GM12878 (cell line): ENCODE data around the gene LRRC8D. TPM values are rescaled to one million over a fixed set of nuclear protein-coding genes. Genes with fewer than 3 reads are reported as not detected.

Experiments used
- ATAC-seq: fragments of 200-7000 bp; cut with Tn5 transposase; 3 replicates; pipeline ENCODE4 v1.9.1; 2020; ENCODE audit warnings: mild to moderate bottlenecking, moderate library complexity
- BruUV-seq: library from RNA; stranded (reverse); fragments of 400-500 nt; replicated peaks from 2 replicates; lab custom pipeline; 2021; lab: Mats Ljungman, UMichigan
- CTCF ChIA-PET: fragments of 300-600 bp; sonication (Branson Sonifier 250); formaldehyde crosslinking; extraction: SDS; loops from one replicate; lab custom pipeline; 2021; ENCODE audit warnings: inconsistent platforms; lab: Yijun Ruan, JAX
- POLR2A ChIA-PET: fragments of 350-600 bp; formaldehyde crosslinking; extraction: SDS; loops from one replicate; lab custom pipeline; 2021; ENCODE audit warnings: inconsistent platforms; lab: Charles Lee
- RAD21 ChIA-PET: fragments of 300-600 bp; sonication (Branson Sonifier 250); formaldehyde crosslinking; loops from one replicate; lab custom pipeline; 2023; ENCODE audit warnings: antibody characterized with exemption; ENCODE audit not compliant: unreplicated experiment; lab: Charles Lee
- SMC1A ChIA-PET: fragments of 300-600 bp; sonication (Branson Sonifier 250); formaldehyde crosslinking; loops from one replicate; lab custom pipeline; 2023; ENCODE audit not compliant: unreplicated experiment, uncharacterized antibody; lab: Charles Lee
- DNase-seq: peaks from one replicate; pipeline ENCODE4 v3.0.0-alpha.2; 2011; ENCODE audit warnings: low read depth, low spot score
- FAIRE-seq: peaks from 3 replicates; lab custom pipeline; 2011; peaks lifted over from hg19 to GRCh38; lab: Jason Lieb, UNC
- H2AFZ ChIP-seq: 2 replicates; pipeline ENCODE4 v1.6.0; 2011; ENCODE audit warnings: low read depth, low read length, control low read depth; ENCODE audit not compliant: control insufficient read depth
- H3K27ac ChIP-seq: 2 replicates; pipeline ENCODE4 v1.5.1; 2011; ENCODE audit warnings: control low read depth; ENCODE audit not compliant: control insufficient read depth, insufficient read depth
- H3K27me3 ChIP-seq, 2 experiments: replicated peaks in 1 of 2; 2 replicates each; pipeline versions ENCODE4 v1.6.0 to v1.6.1; 2011; ENCODE audit warnings: low read length in 1 of 2; ENCODE audit not compliant: control insufficient read depth in 2 of 2, insufficient read depth in 2 of 2
- H3K36me3 ChIP-seq, 2 experiments: 2 replicates each; pipeline ENCODE4 v1.5.1; 2011; ENCODE audit warnings: low read length in 1 of 2; ENCODE audit not compliant: control insufficient read depth in 2 of 2, insufficient read depth in 2 of 2
- H3K4me1 ChIP-seq: 2 replicates; pipeline ENCODE4 v1.6.1; 2011; ENCODE audit warnings: mild to moderate bottlenecking, low read length, moderate library complexity, mixed read lengths; ENCODE audit not compliant: control insufficient read depth, insufficient read depth
- H3K4me2 ChIP-seq: 2 replicates; pipeline ENCODE4 v1.6.0; 2011; ENCODE audit warnings: control low read depth; ENCODE audit not compliant: control insufficient read depth, insufficient read depth
- H3K4me3 ChIP-seq: fragments of 200-600 bp; sonication (generic); 2 replicates; pipeline ENCODE4 v1.5.1; 2016
- H3K79me2 ChIP-seq: 2 replicates; pipeline ENCODE4 v1.6.0; 2011; ENCODE audit warnings: low read length; ENCODE audit not compliant: control insufficient read depth, insufficient read depth
- H3K9ac ChIP-seq: 2 replicates; pipeline ENCODE4 v1.8.0; 2011; ENCODE audit warnings: low read length, control low read depth, mixed read lengths; ENCODE audit not compliant: control insufficient read depth, insufficient read depth
- H3K9me3 ChIP-seq: replicated peaks from 3 replicates; pipeline ENCODE4 v1.5.1; 2011; ENCODE audit warnings: mild to moderate bottlenecking, low read length; ENCODE audit not compliant: control insufficient read depth, insufficient read depth
- H4K20me1 ChIP-seq: 2 replicates; pipeline ENCODE4 v1.6.0; 2011; ENCODE audit not compliant: control insufficient read depth, insufficient read depth
- BRCA1 ChIP-seq: IDR thresholded peaks from 2 replicates; pipeline ENCODE4 v1.6.1; 2011; ENCODE audit warnings: low read depth, low read length, improper control_type of control experiment
- CBX3 ChIP-seq: fragments of 200-600 bp; sonication (generic); IDR thresholded peaks from 2 replicates; pipeline ENCODE4 v1.6.1; 2016; ENCODE audit warnings: low read depth, borderline replicate concordance
- CEBPB ChIP-seq, 2 experiments: fragments of 150-350 bp in 1 of 2; IDR thresholded peaks; 2 replicates each; pipeline ENCODE4 v1.6.1; 2012 to 2014; ENCODE audit warnings: low read depth in 2 of 2, low read length in 2 of 2, borderline replicate concordance in 1 of 2, inconsistent platforms in 1 of 2
- KAT2A ChIP-seq: conservative IDR thresholded peaks from 2 replicates; pipeline ENCODE4 v1.6.1; 2011; ENCODE audit warnings: low read depth, low read length; ENCODE audit not compliant: control insufficient read depth
- LARP7 ChIP-seq: fragments of 450-650 bp; IDR thresholded peaks from 2 replicates; pipeline ENCODE4 v1.6.1; 2017; ENCODE audit warnings: mild to moderate bottlenecking
- MYB ChIP-seq: fragments of 150-350 bp; IDR thresholded peaks from 2 replicates; pipeline ENCODE4 v1.6.1; 2014; ENCODE audit warnings: mild to moderate bottlenecking, low read depth, low read length, borderline replicate concordance
- NBN ChIP-seq: fragments of 450-650 bp; IDR thresholded peaks from 2 replicates; pipeline ENCODE4 v1.6.1; 2016
- NFYB ChIP-seq: IDR thresholded peaks from 2 replicates; pipeline ENCODE4 v1.6.1; 2011; ENCODE audit warnings: low read depth, mild to moderate bottlenecking, low read length, improper control_type of control experiment, moderate library complexity; ENCODE audit not compliant: insufficient read depth
- NR2C1 ChIP-seq: fragments of 450-650 bp; IDR thresholded peaks from 2 replicates; pipeline ENCODE4 v1.6.1; 2017; ENCODE audit warnings: antibody characterized with exemption, mild to moderate bottlenecking, moderate library complexity
- POLR2AphosphoS2 ChIP-seq: IDR thresholded peaks from 2 replicates; pipeline ENCODE4 v1.6.1; 2011; ENCODE audit warnings: low read depth, mild to moderate bottlenecking, low read length, improper control_type of control experiment, moderate library complexity
- RAD21 ChIP-seq: IDR thresholded peaks from 2 replicates; pipeline ENCODE4 v1.6.1; 2011; ENCODE audit warnings: mild to moderate bottlenecking, low read depth, low read length, moderate library complexity; ENCODE audit not compliant: insufficient read depth
- TAF1 ChIP-seq: IDR thresholded peaks from 2 replicates; pipeline ENCODE4 v1.6.1; 2011; ENCODE audit warnings: mild to moderate bottlenecking, low read depth, low read length, borderline replicate concordance
- ZNF217 ChIP-seq: fragments of 450-650 bp; IDR thresholded peaks from 2 replicates; pipeline ENCODE4 v1.6.1; 2017; ENCODE audit warnings: antibody characterized with exemption, mild to moderate bottlenecking
- WGBS: methylation state at CpG from one replicate; pipeline ENCODE4 v1.1.6; 2016; ENCODE audit warnings: low lambda C conversion rate; ENCODE audit not compliant: insufficient replicate concordance, insufficient coverage; ENCODE audit errors: missing lambda C conversion rate; 5-methylcytosine and 5-hydroxymethylcytosine counted together
- in situ Hi-C: fragments of 300-500 bp; cut with MboI; formaldehyde crosslinking; loops from 9 replicates; pipeline ENCODE4 v1.14.3; 2018; ENCODE audit warnings: mixed read lengths
- intact Hi-C: fragments of 100-400 bp; cut with micrococcal nuclease; formaldehyde crosslinking; loops from one replicate; pipeline ENCODE4 v1.14.2; 2022; ENCODE audit not compliant: unreplicated experiment
- polyA plus RNA-seq, 11 experiments: library from polyadenylated mRNA; depleted of rRNA in 4 of 11; unstranded in 6 of 11; stranded (reverse) in 5 of 11; fragments of >200 nt; fragmentation: Nextera tagmentation in 4 of 11; fragmentation: Illumina TruSeq in 1 of 11; extraction: Ambion mirVana in 4 of 11; extraction: Trizol in 1 of 11; gene quantifications; 1 replicate in 1 of 11; 2 replicates in 10 of 11; pipeline versions ENCODE4 v1.2.1 to v1.2.3, GENCODE V29; 2011 to 2016; ENCODE audit warnings: inconsistent platforms in 2 of 11, missing spikeins in 2 of 11, low read depth in 1 of 11
- total RNA-seq, 4 experiments: library from RNA; depleted of rRNA in 3 of 4; stranded (reverse); fragments of >200 nt in 3 of 4; fragmentation: Illumina TruSeq in 1 of 4; extraction: Trizol in 1 of 4; gene quantifications; 2 replicates each; pipeline versions ENCODE4 v1.2.1 to v1.2.3, GENCODE V29; 2013 to 2021
- TF ChIP-seq, protein P1 (sequence below): fragments of 450-650 bp; IDR thresholded peaks from 2 replicates; pipeline ENCODE4 v1.6.1; 2014; ENCODE audit warnings: mild to moderate bottlenecking
- TF ChIP-seq, protein P2 (sequence below): fragments of 450-650 bp; formaldehyde crosslinking; IDR thresholded peaks from 2 replicates; pipeline ENCODE4 v1.4.0; 2020; ENCODE audit warnings: mild to moderate bottlenecking, moderate library complexity

LRRC8D gene
- total and polyA plus RNA-seq, 10 of the 15 experiments (the other 5 are each of a cell fraction or from before 2014, with no cell fraction given) = 5.6 to 44.1 (median 26.8) TPM

DNA sequence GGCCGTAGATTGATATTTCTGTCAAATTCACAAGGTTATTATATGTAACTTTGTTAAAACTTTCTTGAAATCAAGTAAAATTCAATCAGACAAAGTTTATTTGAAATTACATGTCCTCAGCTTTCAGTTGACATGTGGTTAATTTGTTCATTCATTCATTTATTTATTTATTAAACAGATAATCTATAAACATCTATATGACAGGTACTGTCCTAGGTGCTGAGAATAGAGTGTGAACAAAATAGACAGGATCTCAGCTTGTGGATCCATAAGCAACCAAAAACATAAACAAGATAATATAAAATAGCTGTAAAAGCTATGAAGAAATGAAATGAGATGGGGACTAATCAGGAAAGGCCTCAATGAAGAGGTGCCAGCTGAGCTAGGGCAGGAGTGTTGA, 72.0 kb downstream of the LRRC8D start (continued):
- no peak for TF ChIP-seq LARP7
- TF ChIP-seq NBN = no peak
- TF ChIP-seq, protein P1, sequence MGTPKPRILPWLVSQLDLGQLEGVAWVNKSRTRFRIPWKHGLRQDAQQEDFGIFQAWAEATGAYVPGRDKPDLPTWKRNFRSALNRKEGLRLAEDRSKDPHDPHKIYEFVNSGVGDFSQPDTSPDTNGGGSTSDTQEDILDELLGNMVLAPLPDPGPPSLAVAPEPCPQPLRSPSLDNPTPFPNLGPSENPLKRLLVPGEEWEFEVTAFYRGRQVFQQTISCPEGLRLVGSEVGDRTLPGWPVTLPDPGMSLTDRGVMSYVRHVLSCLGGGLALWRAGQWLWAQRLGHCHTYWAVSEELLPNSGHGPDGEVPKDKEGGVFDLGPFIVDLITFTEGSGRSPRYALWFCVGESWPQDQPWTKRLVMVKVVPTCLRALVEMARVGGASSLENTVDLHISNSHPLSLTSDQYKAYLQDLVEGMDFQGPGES = no peak
- no peak for TF ChIP-seq NR2C1
- no peak for TF ChIP-seq CEBPB (IDR thresholded peaks at IDR 0.05; ENCODE audit: borderline replicate concordance in 1 of 2, low read depth in 2 of 2, low read length in 2 of 2)
- no peak for TF ChIP-seq POLR2AphosphoS2

DNA sequence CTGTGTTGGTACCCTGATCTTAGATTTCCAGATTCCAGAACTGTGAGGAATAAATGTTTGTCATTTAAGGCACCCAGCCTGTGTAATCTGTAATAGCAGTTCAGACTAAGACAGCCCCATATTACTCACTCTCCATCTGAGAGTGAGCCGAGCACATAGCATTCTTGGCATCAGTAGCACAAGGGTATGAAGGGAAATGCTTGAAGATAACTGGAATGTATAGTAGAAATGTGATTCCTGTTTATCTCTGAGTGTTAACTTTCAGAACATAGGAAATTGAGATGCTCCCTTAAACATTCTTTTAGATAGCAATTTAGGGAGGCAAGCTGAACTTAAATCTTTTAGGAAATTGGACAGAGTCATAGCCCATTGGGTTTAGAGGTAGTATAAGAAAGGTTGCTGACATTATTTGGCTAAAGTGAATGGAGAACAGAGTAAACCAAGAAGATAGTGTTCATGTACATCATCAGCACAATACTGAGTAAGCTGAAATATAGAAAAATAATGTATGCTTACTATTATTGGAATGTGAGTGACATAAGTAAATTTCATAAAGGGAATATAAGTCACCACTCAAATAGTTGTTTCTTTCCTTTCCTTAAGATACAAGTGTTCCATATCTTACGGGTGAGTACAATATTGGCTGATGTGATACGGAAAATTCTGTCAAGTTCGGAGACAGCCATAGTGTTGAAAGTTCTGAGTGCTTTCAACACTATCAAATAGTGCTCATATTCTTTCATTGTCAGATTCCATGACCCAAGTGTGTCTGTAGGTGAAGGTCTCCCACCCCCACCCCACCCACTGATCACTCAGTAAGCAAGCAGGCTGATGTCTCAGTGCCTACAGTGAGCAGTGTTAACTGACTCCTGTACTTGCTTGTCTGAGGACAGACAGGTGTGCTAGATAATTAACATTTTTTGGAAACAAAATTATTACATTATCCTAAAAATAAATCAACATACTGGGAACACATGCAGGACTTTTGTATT, 73.7 kb downstream of the LRRC8D start:
- ATAC-seq (no peak), DNase-seq (no peak), FAIRE-seq (no peak)
- no peak overlapping the region for H3K27ac ChIP-seq
- ChIA-PET POLR2A (no interaction called here), CTCF (interaction anchor here (0.5 to 1.5 kb wide), 2 partner anchors 94 to 317 kb away, joined by 3 read pairs; no protein-coding TSS in a partner anchor), SMC1A (interaction anchor here (1.2 kb wide), 1 partner anchor 10 kb away, joined by 3 read pairs; no protein-coding TSS in a partner anchor), RAD21 (interaction anchor here (1.4 kb wide), 1 partner anchor 113 kb away, joined by 3 read pairs; no protein-coding TSS in a partner anchor)
- H3K4me2 ChIP-seq = no peak overlapping the region
- H2AFZ ChIP-seq = no peak overlapping the region
- intact Hi-C loops = no loop called here
- H3K79me2 ChIP-seq = no peaks in the 10 kb centered on the region
- WGBS = 99% methylated on average over 4 of the region's 4 CpGs
- no TSS peak for BruUV-seq
- no peak overlapping the region for H3K4me3 ChIP-seq
- H3K4me1 ChIP-seq = no peaks in the 10 kb centered on the region
- H3K27me3 ChIP-seq = no peaks in the 10 kb centered on the region
- in situ Hi-C loops = no loop called here
- no peak overlapping the region for H3K9ac ChIP-seq
- no peaks in the 10 kb centered on the region for H3K9me3 ChIP-seq
- no peaks in the 10 kb centered on the region for H3K36me3 ChIP-seq
- H4K20me1 ChIP-seq = no peaks in the 10 kb centered on the region; the same call in 1 of the 2 replicates
- TF ChIP-seq NFYB = no peak
- TF ChIP-seq, protein P2, sequence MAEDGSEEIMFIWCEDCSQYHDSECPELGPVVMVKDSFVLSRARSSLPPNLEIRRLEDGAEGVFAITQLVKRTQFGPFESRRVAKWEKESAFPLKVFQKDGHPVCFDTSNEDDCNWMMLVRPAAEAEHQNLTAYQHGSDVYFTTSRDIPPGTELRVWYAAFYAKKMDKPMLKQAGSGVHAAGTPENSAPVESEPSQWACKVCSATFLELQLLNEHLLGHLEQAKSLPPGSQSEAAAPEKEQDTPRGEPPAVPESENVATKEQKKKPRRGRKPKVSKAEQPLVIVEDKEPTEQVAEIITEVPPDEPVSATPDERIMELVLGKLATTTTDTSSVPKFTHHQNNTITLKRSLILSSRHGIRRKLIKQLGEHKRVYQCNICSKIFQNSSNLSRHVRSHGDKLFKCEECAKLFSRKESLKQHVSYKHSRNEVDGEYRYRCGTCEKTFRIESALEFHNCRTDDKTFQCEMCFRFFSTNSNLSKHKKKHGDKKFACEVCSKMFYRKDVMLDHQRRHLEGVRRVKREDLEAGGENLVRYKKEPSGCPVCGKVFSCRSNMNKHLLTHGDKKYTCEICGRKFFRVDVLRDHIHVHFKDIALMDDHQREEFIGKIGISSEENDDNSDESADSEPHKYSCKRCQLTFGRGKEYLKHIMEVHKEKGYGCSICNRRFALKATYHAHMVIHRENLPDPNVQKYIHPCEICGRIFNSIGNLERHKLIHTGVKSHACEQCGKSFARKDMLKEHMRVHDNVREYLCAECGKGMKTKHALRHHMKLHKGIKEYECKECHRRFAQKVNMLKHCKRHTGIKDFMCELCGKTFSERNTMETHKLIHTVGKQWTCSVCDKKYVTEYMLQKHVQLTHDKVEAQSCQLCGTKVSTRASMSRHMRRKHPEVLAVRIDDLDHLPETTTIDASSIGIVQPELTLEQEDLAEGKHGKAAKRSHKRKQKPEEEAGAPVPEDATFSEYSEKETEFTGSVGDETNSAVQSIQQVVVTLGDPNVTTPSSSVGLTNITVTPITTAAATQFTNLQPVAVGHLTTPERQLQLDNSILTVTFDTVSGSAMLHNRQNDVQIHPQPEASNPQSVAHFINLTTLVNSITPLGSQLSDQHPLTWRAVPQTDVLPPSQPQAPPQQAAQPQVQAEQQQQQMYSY (CRISPR knock-in tag) = no peak
- TF ChIP-seq CBX3 = no peak
- TF ChIP-seq ZNF217 = no peak
- TF ChIP-seq MYB = no peak
- TF ChIP-seq KAT2A = no peak
- TF ChIP-seq TAF1 = no peak
- TF ChIP-seq BRCA1 = no peak
- TF ChIP-seq RAD21 = no peak
